Erythroblast (primary cell): ENCODE measurements around the gene ZNF691.
A peak's percentile ranks its signal among the peaks of the same experiment; 100 is the strongest.

Experiments
- GATA1 ChIP-seq: IDR thresholded peaks from 2 replicates; pipeline ENCODE4 v1.6.1; 2011; ENCODE audit warnings: low read depth, mild to moderate bottlenecking, control low read depth, low read length, moderate library complexity
- POLR2A ChIP-seq: IDR thresholded peaks from 2 replicates; pipeline ENCODE4 v1.6.1; 2011; ENCODE audit warnings: mild to moderate bottlenecking, low read length

DNA sequence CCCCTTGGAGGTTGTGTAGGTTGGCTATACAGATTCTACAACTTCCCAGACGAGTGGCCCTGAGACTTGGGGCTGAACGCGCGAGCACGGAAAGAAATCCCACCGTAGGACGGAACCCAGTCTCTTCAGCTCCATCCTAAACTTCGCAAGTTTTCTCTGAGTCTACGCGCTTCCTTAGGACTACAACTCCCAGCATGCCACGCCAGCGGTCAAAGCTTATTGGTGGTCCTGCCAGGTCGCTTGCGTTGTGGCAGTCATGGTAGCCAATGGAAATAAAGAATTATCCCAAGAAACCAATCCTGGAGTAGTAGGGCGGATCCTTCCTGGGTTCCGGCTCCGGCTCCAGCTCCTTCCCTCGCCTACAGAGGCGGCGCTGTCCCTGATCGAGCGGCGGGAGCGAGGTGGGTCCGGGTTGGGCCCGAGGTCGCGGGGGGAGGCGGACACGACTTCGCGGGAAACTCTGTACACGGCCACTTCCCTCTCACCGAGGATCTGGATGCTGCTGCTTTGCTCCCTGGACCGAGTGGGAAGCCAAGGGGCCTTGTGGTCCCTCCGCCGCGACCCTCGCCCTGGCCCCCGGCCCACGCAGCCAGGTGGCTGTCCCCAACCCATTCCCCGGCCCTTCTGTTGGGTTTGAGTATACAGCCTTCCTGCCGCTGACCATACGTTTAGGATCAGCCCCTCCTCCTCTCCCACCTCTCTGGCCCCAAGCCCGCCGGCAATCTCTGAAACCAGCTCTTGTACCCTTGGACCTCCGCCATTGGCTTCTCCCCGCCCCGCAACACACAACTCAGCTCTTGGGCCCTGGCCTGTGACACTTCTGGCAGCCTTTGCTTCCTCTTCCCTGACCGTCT, at the start of gene ZNF691:
- TF ChIP-seq POLR2A (peak; percentile 47), GATA1 (no peak)
